HG02885 (cell line): Measurements from ENCODE around the gene ST6GALNAC3.
"Not testable (repeated sequence)": the region's sequence is repeated elsewhere in the genome, so short reads cannot be mapped to it uniquely, and the experiment has no call there.

Source experiments
- ATAC-seq: cut with Tn5 transposase; IDR thresholded peaks from one replicate; pipeline ENCODE4 v1.9.1; 2021; ENCODE audit warnings: mild to moderate bottlenecking; ENCODE audit not compliant: unreplicated experiment, poor library complexity

Gene ST6GALNAC3

DNA sequence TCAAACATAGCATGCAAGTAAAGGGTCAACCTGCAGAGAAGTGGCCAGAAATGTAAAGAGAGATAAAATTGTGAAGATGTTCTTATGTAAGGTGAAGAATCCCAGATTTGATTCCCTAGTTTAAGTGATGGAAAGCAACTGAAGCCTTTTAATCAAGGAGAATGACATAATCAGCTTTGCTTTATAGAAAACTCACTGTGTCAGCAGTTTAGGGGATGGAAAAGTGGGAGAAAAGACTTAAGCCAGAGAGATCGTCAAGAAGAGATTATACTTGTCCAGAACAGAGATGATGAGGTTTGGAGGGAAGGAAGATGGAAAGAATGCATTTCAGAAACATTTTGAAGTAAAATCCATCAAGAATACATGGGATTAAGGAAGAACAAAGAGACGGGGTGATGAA is 517.4 kb downstream of the ST6GALNAC3 start:
- ATAC-seq, result no peak

DNA sequence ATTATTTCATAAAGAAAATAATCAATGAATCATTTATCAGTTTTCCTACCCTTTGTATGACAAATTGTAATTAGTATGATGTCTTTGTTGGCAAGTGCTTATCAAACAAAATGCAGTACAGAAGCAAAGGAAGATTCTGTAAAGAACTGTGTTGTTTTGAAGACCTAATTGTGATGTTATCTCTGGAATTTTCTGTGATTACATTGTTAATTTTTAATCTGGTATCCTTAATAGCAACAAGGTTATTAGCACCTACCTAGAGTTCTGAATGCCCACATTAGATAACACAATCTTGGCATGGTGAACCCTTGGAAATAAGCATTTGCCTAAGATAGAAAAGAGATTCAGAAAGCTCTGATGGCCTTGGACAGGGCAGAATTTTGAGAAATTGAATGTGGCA is 518.6 kb downstream of the ST6GALNAC3 start:
- ATAC-seq, result no peak

DNA sequence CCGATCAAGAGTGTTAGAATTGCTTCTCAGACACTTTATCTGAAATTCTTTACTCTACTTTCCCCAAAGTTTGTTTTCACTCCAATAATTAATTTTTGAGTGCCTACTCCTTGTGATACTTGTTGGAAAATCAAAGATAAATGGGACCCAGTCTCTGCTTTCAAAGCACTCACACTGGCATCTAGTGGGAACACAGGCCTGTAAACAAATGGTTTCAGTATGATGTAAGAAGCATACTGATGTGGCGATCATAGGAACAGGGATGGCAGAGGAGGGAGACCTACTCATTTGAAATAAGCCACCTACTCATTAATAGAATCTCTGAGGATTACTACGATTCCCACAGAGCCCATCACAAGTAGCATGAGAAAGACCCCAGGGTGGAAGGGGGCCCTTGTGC is 519.1 kb downstream of the ST6GALNAC3 start:
- ATAC-seq, result no peak

DNA sequence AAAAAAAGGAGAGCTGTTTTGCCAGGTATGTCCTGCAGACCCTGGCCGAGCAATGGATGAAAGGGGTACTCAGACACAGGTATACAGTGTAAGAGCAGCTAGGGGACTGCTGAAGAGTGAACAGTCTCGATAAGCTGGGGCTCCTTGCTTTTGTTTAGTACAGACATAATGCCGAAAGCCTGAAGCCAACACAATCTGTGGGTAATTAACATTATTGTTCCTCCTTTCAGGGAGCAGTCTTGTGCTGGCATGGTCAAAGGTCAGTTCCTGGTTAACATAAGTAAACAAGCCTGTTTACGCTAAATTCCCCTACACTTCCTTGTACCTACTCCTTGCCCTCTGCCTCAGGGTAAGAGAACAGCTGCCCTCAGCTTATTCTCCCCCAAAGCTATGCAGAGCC is 520.5 kb downstream of the ST6GALNAC3 start:
- ATAC-seq, result no peak

DNA sequence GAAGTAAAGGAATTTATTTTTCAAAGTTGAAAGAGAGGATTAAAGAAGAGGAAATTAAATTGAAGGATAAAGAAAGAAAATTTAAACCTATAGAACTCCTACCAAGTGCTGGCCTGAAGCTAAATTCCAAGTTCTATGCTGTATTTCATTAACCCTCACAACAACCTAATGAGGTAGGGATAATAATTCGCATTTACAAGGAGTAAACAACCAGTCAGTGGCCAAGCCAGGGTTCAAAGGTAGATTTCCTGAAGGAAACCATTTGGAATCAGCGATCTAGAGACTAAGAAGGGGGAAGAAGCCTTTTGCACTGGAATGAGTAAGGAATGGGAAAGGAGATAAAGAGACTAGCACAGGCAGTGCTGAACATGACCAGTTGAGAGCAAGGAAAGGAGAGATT is 526.9 kb downstream of the ST6GALNAC3 start:
- no peak for ATAC-seq

DNA sequence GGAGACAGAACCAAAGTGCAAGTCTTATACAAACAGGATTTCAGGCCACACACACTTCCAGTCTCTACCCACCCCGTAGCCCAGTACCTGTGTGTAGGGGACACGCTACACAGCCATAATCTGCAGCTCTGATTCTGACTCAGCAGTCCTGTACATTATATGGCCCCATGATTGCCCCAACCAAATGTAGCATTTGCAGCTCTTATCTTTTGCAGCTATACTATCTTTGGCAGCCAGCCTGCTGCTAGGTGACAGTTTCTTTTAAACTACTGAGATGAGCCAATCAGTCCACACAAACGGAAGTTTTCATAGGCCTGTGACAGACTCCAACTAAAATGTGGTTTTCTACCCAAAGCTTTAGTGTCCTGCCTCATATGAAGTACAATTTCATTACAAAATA is 533.2 kb downstream of the ST6GALNAC3 start:
- ATAC-seq, result no peak

DNA sequence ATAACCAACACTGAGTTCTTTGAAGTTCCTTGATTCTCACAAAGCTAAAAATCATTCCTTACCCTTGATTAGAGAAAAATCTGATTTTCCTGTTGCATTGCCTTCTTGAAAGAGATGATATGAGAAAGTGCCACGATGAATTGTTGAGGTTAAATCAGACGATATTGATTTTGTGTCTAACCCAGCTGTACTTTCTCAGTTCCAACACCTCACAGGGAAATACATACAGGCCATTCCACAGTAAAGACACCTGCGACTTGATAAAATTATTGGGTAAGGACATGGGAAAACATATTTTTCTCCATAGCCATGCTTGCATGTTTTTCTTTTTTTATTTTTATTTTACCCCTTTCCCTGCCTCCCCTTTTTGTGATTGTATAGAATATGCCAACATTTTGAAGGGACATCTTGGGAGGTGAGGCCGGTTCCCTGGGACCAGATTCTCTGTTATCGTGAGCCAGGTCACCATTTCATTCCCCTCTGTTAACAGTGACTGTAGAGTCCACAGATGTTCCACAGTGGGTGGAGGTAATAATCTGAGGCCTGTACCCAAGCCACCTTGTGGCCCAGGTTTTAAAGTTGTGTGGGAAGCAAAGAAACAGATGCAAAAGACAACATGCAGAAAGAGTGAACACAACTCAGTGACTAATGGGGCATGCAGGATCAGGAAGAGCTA is 537.4 kb downstream of the ST6GALNAC3 start:
- ATAC-seq, result no peak

DNA sequence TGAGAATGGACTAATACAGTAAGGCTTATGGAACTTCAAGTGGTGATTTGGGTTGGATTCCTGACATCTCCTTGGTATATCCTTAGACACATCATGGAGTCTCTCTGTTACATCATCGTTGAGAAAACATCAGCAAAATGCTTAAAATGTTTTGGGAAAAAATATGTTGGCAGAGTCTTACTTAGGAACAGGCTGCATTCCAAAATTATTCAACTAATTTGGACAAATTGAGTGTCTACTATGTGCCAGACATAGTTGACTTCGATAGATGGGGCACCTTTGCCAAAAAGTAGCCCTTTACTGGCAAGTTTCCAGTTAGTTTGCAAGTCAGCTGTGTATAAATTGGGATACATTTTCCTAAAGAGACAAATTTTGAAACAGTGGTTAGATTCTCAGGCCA is 539.3 kb downstream of the ST6GALNAC3 start:
- no peak for ATAC-seq

DNA sequence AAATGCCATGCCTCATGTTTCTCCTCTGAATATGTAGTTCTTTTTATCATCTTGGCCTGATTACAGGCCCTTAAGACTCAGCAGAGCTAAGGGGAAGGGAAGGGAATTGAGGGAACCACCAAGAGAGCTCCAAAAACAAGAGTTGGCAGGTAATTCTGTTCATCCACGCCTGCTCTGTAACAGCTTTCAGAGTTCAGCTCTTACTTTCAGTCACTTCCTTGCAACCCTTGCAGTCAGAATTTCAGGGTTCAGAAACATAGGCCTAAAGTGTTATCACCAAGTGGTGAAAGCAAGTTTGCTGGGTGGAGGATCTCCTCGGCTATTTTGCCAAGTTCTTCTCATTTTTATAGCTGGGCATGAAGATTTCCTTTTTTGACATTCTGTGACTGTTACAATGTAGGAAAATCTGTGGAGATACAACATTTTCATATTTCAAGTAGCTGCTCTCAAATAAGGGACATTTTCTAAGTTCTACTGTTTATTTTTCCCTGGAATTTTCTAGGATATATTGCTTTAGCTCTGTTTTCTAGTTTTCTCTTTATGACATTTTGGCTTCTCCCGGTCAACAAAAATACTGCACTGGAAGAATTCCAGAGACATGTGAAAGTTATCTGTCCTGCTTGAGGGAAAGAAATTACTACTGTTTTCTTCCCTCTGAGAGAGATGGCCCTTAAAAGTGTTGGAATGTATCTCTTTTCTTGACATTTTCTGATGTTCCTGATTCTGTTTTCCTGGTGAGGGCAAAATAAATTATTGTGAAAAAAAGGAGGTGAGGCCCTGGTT is 540.9 kb downstream of the ST6GALNAC3 start:
- no peak for ATAC-seq

DNA sequence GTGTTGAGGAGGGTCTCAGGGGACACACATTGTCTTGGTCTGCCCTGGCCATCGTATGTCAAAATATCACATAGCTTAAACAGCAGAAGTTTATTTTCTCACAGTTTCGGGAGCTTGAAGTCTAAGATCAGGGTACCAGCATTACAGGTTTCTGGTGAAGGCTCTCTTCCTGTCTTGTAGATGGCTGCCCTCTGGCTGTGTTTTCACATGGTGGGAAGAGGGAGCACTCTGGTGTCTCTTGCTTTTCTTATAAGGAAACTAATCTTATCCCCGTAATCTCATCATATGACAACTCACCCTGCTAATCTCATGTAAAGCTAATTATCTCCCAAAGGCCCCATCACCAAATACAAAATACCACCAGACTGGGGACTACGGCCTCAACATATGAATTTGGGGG is 545.8 kb downstream of the ST6GALNAC3 start:
- no peak for ATAC-seq

DNA sequence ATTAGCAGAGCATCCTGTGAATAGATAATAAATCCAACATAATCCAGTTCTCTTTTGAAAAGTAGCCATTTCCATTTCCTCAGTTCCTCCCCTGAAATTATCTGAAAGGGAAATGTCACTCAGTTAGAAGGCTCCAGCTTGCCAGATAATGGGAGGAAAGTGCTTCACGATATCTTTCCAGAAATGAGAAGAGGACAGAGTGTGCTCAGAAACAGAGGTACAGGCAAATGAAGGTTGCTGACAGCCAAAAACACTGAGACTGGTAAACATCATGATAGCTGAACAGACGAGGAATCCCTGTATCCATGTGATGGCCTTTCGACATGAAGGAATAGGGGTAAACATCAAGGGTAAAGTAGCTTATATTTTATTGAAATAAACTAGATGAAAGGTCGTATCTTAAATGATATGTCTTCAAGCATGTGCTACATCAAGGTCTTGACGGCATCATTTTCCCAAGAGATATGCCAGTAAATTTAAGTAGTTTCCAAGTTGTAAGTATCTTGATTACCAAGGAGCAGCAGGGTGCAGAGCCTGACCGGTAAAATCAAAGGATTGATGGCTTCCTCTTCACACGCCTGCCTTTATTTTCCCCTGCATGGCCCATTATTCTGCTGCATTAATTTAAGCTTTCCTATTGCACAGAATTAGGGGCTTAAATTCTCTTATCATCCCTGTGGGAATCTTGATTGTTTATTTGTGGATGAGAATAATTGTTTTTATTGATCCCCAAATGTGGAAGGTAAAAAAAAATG is 548.4 kb downstream of the ST6GALNAC3 start:
- no peak for ATAC-seq

DNA sequence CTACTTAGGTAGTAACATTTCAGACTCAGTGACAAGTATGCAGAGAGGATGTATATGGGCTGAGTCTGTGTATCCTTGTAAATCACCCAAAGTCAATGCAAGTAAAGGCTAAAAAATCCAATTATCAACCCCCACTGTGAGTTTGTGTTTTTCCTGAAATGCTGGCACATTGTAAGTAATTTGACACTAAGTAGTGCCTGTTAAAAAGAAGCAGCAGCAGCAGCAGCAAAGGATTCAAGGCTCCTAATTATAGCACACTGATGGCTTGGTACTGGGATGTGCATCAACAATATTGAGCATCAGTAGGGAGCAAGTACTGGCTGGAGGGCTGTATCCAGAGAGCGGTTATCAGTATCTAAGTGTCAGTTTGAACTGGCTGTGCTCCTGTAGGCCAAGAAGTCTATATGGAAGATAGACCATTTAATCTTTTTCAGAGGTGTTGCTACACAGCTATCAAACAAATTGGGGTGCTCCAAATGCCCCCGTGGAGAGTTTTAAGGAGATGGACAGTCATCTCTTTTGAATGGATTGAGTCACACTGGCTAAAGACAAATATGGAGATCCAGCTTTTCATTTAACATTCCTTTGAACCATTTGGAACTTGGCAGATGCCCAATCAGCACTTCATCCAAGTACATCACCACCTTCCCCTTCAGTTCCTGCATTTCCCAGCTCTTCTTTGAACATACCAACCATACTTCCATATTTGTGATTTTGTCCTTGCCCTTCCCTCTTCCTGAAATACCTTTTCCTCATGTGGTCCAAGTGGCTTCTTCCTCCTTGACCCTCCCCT is 551.5 kb downstream of the ST6GALNAC3 start:
- no peak for ATAC-seq

DNA sequence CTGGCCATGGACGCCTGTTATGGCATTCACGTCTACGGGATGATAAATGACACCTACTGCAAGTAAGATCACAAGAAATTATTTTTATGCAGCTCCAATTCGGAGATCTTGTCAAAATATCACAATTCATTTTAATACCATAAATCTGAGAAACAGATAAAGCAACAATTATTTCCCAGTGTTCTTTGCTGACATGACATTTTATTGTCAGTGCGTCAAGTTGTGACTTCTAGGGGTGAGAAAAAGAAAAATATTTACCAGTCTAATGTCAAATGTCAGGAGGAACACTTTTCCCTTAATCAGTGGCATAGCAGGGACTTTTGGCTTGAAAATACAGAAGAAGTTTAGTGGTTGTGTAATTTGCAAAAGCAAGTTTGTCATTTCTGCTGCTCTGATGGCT is 553.0 kb downstream of the ST6GALNAC3 start:
- ATAC-seq, result no peak

DNA sequence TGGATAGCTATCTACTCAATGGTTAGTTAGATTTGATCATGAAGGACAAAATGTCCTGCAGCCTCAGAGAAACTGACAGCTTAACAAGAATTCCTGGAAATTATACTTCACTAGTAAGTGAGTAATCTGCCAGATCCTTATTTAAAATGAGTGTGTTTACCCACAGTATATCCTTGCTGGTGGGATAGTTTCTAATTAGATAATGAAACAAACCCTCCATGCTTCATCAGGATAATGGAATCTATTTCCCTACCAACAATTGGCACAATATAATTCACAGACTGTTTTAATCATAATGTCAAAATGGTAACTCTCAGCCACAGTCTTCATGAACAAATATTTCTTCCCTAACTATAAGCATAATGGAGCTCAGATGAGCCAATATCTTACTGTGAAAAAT is 553.4 kb downstream of the ST6GALNAC3 start:
- ATAC-seq, result no peak

DNA sequence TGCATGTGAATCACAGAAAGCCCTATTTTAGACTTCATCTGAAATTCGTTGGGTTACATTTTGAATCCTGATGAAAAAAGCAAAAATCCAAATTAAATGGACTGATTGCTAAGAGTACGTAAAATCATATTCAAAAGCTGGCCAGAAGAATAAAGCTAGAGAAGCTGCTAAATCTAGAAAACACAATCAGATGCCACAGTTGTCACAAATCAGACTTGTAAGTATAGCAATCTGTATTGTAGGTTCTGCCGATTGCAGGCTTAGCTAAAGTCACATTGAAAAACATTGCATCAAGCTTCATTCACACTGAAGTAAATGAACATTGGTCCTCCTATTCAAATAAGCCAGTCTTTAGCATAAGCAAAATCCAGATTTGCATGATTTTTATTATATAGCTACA is 557.6 kb downstream of the ST6GALNAC3 start:
- ATAC-seq, result no peak

DNA sequence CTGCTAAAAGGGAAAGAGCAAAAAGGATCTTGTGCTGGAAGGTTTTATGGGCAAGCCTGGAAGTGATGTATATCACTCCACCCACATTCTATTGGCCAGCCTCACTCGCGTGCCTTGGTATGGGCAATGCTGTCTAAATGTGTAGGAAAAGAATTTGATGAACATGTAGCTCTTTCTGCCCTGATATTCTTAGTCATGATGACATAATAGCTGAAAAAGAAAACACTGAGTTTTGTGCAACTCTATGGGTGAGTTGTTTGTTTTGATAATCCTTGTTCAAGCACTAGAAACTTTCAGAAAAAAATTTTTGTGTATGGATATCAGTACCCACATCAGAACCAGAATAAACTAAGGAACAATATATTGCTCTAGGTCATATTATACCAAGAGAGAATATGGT is 561.2 kb downstream of the ST6GALNAC3 start:
- no peak for ATAC-seq

DNA sequence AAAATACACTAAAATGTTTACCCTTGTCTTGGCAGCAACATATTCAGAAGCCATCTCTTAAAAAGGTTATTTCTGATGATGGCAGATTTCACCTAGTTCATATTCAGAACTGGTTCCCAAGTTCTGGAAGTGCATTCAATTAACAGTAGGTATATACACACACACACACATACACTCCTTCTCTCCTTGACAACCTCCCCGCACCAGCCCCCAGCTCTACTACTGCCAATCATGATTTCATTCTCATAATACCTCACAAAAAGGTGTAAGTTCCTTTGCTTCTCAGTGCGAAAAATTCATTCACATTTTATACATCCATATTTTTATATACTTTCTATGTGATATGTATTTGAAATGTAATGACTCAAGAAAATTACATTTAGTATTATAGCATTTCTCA is 564.6 kb downstream of the ST6GALNAC3 start:
- no peak for ATAC-seq

DNA sequence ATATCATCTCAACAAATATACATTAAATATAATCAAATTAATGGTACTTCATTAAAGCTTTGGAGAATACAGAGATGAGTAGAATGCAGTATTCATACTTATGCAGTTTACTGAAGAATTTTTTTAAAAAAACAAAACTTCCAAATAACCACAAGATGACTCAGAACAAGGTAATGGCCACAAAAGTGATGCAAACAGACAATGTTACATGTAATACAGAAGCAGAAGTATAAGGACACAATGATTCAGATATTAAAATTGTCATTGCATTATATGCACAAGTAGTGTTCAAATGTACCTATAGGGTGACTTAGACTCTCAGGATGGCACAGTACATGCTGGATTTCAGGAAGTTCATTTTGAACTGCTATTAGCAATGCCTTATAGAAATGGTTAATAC is 565.5 kb downstream of the ST6GALNAC3 start:
- ATAC-seq, result no peak

DNA sequence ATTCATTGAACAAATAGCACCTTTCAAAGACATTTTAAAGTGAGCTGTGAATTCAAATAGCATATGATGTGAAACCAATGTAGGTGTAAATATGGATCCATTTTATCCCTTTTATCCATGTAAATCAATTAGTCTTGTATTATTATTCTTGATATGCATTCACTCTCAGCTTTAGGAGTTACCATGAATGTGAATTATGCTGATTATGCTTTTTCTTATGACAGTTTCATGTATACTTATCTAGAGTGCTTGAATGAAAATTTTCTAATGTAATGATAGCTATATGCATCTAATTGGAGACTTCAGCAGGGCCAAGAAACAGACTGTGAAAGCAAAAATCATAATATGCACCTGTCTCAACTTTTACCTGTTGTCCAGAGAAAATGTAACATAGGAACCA is 566.2 kb downstream of the ST6GALNAC3 start:
- ATAC-seq, result no peak

DNA sequence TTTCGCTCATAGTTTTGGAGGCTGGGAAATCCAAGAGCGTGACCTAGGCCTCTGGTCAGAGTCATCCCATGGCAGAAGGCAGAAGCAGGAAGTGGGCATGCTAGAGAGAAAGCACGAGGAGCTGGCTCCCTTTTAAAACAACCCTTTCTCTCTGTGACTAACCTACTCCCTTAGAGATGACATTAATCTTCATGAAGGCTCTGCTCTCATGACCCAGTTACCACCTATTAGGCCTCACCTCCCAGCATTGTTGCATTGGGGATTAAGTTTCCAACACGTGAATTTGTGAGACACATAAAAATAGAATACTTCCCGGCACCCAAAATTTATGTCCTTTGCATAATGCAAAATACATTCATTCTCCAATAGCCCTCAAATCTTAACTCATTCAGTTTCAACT is 569.6 kb downstream of the ST6GALNAC3 start:
- no peak for ATAC-seq

DNA sequence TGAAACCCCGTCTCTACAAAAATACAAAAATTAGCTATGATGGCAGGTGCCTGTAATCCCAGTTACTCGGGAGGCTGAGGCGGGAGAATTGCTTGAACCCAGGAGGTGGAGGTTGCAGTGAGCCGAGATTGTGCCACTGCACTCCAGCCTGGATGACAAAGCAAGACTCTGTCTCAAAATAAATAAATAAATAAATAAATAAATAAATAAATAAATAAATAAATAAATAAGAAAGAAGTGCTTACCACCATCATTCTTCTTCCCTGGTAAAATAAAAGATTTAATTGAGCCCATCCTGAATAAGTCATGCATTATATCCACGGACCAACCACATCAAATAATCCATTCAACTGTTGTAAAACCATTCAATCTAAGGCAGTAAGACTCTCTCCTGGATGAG is 578.3 kb downstream of the ST6GALNAC3 start:
- ATAC-seq, result not testable (repeated sequence)
